ENCODE data around the gene NEK8. TPM values are rescaled to one million over a fixed set of nuclear protein-coding genes. Genes with fewer than 3 reads are reported as not detected.

Gene NEK8
- total and polyA plus RNA-seq, 9 of the 15 experiments (the other 6 are each of a cell fraction or from before 2014, with no cell fraction given): 0.98 to 16.6 (median 4.6) TPM

DNA sequence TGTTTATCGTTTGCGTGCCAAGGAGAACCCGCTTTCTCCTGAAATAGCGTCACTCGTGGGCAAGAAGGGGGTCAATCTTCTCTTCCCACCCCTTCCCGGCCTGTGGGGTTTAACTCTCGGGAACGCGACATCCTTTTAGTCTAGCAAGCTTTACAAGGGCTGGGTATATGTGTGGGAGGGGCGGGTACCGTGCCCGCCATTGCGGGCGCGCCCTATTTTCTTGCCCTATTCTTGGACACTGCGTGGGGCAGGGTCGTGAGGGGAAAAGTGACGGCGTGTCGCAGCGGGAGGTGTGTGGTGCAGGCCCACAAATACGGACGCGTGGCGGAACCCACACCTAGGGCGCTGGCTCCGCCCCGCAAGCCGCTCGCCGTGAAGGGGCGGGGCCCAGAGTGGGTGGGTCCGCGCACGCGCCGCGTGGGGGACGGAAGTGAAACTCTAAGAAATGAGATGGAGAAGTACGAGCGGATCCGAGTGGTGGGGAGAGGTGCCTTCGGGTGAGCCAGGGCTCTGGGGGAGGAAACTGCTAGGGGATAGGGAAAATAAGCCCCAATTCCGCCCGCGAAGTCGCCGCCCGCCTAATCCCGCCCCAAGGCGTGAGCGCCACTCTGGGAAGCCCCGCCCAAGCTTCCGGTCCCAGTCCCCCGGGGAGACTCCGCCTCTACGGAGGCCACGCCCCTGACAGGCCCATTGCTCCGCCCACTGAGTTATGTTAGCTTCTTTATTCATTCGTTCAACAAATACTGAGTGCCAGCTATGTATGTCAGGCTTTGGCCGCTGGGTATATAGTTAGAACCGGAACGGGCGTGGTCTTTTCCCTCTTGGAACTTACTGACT lies at the start of gene NEK8 (continued):
- TF ChIP-seq, protein P1, sequence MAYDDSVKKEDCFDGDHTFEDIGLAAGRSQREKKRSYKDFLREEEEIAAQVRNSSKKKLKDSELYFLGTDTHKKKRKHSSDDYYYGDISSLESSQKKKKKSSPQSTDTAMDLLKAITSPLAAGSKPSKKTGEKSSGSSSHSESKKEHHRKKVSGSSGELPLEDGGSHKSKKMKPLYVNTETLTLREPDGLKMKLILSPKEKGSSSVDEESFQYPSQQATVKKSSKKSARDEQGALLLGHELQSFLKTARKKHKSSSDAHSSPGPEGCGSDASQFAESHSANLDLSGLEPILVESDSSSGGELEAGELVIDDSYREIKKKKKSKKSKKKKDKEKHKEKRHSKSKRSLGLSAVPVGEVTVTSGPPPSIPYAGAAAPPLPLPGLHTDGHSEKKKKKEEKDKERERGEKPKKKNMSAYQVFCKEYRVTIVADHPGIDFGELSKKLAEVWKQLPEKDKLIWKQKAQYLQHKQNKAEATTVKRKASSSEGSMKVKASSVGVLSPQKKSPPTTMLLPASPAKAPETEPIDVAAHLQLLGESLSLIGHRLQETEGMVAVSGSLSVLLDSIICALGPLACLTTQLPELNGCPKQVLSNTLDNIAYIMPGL (CRISPR knock-in tag; IDR thresholded peaks at IDR 0.05): no peak

DNA sequence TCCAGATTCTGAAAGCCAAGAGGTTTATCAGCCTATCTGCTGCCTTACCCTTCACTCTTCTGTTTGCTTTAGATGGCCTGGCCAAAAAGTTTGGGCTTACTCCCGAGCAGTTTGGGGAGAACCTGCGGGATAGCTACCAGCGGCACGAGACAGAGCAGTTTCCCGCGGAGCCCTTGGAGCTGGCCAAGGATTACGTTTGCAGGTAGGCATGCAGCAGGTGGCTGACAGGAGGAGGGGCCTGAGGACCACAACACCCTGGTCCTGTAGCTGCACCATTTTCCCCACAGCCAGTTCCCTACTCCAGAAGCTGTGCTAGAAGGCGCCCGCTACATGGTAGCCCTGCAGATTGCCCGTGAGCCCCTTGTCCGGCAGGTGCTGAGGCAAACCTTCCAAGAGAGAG lies 45.9 kb upstream of the NEK8 start:
- DNase-seq (ENCODE audit: extremely low read depth in 1 of 4, low spot score in 3 of 4): no peak
- POLR2A ChIA-PET: interaction anchor here (0.8 to 8.6 kb wide), 7 partner anchors 11 to 65 kb away, joined by 3 to 56 read pairs (median 4); partner anchors contain the start of genes SDF2 and SUPT6H
- no peak overlapping the region for H3K27ac ChIP-seq (ENCODE audit: extremely low read depth, low read depth, low read length)
- H3K4me1 ChIP-seq (replicated peaks in 1 of 2; ENCODE audit: control insufficient read depth in 2 of 2, insufficient read depth in 2 of 2, low read length in 2 of 2): no peaks in the 10 kb centered on the region
- CTCF ChIA-PET (ENCODE audit: low intra/inter-chr PET ratio): interaction anchor here (0.7 kb wide), 1 partner anchor 21 kb away, joined by 3 read pairs; no protein-coding TSS in a partner anchor
- H3K36me3 ChIP-seq (ENCODE audit: control insufficient read depth, insufficient read depth, low read length): peaks cover 93% of the 10 kb centered on the region
- H4K20me1 ChIP-seq (replicated peaks; ENCODE audit: control insufficient read depth, insufficient read depth, low read length): no peaks in the 10 kb centered on the region
- no peaks in the 10 kb centered on the region for H3K9me3 ChIP-seq (replicated peaks; ENCODE audit: control insufficient read depth, insufficient read depth, low read depth, low read length)
- 96% methylated on average over 11 of the region's 11 CpGs for WGBS (ENCODE audit: insufficient coverage, low coverage, missing lambda C conversion rate)
- H3K79me2 ChIP-seq (ENCODE audit: control insufficient read depth, insufficient read depth, low read length): no peaks in the 10 kb centered on the region
- in situ Hi-C loops (cut with MboI): no loop called here
- BruUV-seq (replicated peaks): no TSS peak
- H3K9ac ChIP-seq (ENCODE audit: insufficient read depth in 1 of 2, low read depth in 2 of 2, low read length in 2 of 2): no peak overlapping the region; a peak in 1 of 4 replicates
- H2AFZ ChIP-seq (ENCODE audit: low read depth, low read length): no peak overlapping the region
- H3K9me1 ChIP-seq (ENCODE audit: control insufficient read depth, insufficient read depth, low read length): no peaks in the 10 kb centered on the region
- ATAC-seq: no peak
- no peak overlapping the region for H3K4me2 ChIP-seq (ENCODE audit: insufficient read depth, low read length)
- no peak overlapping the region for H3K4me3 ChIP-seq
- no peak for FAIRE-seq
- no peaks in the 10 kb centered on the region for H3K27me3 ChIP-seq (ENCODE audit: control insufficient read depth in 2 of 2, insufficient read depth in 2 of 2, low read length in 2 of 2)
- intact Hi-C loops (cut with micrococcal nuclease): no loop called here
- no peak for TF ChIP-seq KLF1 (tag; IDR thresholded peaks at IDR 0.05)
- TF ChIP-seq RFX7 (CRISPR knock-in tag; IDR thresholded peaks at IDR 0.05): no peak
- TF ChIP-seq, protein P2, sequence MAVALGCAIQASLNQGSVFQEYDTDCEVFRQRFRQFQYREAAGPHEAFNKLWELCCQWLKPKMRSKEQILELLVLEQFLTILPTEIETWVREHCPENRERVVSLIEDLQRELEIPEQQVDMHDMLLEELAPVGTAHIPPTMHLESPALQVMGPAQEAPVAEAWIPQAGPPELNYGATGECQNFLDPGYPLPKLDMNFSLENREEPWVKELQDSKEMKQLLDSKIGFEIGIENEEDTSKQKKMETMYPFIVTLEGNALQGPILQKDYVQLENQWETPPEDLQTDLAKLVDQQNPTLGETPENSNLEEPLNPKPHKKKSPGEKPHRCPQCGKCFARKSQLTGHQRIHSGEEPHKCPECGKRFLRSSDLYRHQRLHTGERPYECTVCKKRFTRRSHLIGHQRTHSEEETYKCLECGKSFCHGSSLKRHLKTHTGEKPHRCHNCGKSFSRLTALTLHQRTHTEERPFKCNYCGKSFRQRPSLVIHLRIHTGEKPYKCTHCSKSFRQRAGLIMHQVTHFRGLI (CRISPR knock-in tag; IDR thresholded peaks at IDR 0.05): no peak
- TF ChIP-seq ZZZ3 (IDR thresholded peaks at IDR 0.05): no peak
- TF ChIP-seq, protein P3, sequence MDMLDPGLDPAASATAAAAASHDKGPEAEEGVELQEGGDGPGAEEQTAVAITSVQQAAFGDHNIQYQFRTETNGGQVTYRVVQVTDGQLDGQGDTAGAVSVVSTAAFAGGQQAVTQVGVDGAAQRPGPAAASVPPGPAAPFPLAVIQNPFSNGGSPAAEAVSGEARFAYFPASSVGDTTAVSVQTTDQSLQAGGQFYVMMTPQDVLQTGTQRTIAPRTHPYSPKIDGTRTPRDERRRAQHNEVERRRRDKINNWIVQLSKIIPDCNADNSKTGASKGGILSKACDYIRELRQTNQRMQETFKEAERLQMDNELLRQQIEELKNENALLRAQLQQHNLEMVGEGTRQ (CRISPR knock-in tag; IDR thresholded peaks at IDR 0.05): no peak
- TF ChIP-seq, protein P4, sequence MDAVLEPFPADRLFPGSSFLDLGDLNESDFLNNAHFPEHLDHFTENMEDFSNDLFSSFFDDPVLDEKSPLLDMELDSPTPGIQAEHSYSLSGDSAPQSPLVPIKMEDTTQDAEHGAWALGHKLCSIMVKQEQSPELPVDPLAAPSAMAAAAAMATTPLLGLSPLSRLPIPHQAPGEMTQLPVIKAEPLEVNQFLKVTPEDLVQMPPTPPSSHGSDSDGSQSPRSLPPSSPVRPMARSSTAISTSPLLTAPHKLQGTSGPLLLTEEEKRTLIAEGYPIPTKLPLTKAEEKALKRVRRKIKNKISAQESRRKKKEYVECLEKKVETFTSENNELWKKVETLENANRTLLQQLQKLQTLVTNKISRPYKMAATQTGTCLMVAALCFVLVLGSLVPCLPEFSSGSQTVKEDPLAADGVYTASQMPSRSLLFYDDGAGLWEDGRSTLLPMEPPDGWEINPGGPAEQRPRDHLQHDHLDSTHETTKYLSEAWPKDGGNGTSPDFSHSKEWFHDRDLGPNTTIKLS (IDR thresholded peaks at IDR 0.05; ENCODE audit: borderline replicate concordance, low read depth): no peak
- no peak for TF ChIP-seq KLF6 (CRISPR knock-in tag; IDR thresholded peaks at IDR 0.05; ENCODE audit: borderline replicate concordance)
- TF ChIP-seq NFRKB (IDR thresholded peaks at IDR 0.05; ENCODE audit: low read depth): no peak
- TF ChIP-seq EZH2 (IDR thresholded peaks at IDR 0.05; ENCODE audit: borderline replicate concordance, low read depth, low read length): no peak
- no peak for TF ChIP-seq MXI1 (IDR thresholded peaks at IDR 0.05; ENCODE audit: low read depth, low read length)
- no peak for TF ChIP-seq NFE2L1 (tag; IDR thresholded peaks at IDR 0.05; ENCODE audit: borderline replicate concordance, low read depth)
- no peak for TF ChIP-seq CREBBP (IDR thresholded peaks at IDR 0.05; ENCODE audit: low read depth, low read length)
- no peak for TF ChIP-seq ZNF212 (CRISPR knock-in tag; IDR thresholded peaks at IDR 0.05)
- no peak for TF ChIP-seq HDAC8 (tag; IDR thresholded peaks at IDR 0.05)

Measured in K562 (cell line).